WI38 (cell line): ENCODE data around the gene HS3ST3A1.
"Not testable (repeated sequence)": the region's sequence is repeated elsewhere in the genome, so short reads cannot be mapped to it uniquely, and the experiment has no call there.

Experiments used
- H3K4me3 ChIP-seq: 2 replicates; pipeline ENCODE4 v1.5.1; 2011; ENCODE audit warnings: low read depth, mild to moderate bottlenecking, control low read depth, low read length
- CTCF ChIP-seq: IDR thresholded peaks from 2 replicates; pipeline ENCODE4 v1.5.1; 2012; ENCODE audit warnings: low read depth, mild to moderate bottlenecking, control low read depth, low read length

Gene HS3ST3A1

GRCh38 chr17:13508896-13509295, 92.8 kb downstream of the HS3ST3A1 start:
- TF ChIP-seq CTCF: no peak

GRCh38 chr17:13503526-13503925, 98.2 kb downstream of the HS3ST3A1 start:
- TF ChIP-seq CTCF: no peak
- H3K4me3 ChIP-seq: no peak overlapping the region

More at GRCh38 chr17:13508896-13509295, 92.8 kb downstream of the HS3ST3A1 start:
- H3K4me3 ChIP-seq: no peak overlapping the region

DNA sequence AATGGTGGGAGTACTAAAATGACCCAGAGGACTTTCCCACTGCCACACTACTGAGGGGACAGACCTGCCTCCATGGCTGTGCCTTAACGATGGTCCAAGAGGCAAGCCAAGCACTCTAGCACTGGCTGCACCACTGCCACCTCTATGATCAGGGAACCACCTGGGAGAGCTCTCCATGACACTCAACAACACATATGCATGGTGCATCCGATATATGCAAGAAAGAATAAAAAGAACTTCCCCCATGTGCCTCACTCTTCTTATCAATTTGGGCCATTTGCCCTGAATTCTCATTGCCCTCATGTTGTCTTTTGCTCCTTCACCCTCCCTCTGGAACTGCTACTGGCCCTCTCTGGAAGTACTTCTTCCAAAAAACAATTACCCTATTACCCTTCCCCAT, 99.5 kb downstream of the HS3ST3A1 start:
- H3K4me3 ChIP-seq: no peak overlapping the region
- no peak for TF ChIP-seq CTCF

- TF ChIP-seq CTCF: no peak
Observed at GRCh38 chr17:13500947-13501346, 100.8 kb downstream of the HS3ST3A1 start.

DNA sequence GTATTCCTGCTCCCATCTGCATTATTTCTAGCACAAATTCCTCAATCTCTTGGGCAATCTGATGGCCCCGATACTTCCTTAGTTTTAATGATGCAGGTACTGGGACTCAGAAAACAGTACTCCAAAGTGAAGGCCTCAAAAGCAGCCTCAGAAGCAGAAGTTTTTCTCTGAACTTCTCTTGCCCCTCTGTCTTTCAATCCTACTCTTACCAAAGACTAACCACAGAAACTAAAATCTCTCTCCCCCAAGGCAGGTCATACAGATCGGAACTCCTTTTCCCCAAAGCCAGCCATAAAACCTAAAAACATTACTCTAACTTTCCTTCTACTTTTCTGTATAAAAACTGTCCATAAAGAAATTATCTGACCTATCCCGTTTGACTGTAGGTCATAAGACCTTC, 103.5 kb downstream of the HS3ST3A1 start:
- H3K4me3 ChIP-seq: no peak overlapping the region
- no peak for TF ChIP-seq CTCF

More at GRCh38 chr17:13500947-13501346, 100.8 kb downstream of the HS3ST3A1 start:
- no peak overlapping the region for H3K4me3 ChIP-seq

- not testable (repeated sequence) for H3K4me3 ChIP-seq
Observed at GRCh38 chr17:13496553-13497056, 105.1 kb downstream of the HS3ST3A1 start.

GRCh38 chr17:13495423-13495822, 106.3 kb downstream of the HS3ST3A1 start:
- no peak overlapping the region for H3K4me3 ChIP-seq
- TF ChIP-seq CTCF: no peak

DNA sequence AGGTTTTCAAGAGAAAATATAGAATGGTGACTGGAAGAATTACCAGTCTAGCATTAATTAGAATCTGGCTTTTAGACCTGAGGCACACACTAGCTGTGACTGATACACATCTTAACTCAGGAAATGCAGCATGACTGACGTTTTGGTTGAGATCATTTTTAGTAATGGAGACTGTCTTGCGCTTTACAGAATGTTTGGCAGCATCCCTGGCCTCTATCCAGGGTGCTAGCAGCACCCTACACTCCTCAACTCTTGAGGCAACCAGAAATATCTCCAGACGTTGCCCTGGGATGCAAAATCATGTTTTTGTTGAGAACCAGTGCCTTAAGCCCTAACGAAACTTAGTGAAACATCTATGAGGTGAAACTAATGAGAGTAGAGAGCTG, 109.0 kb downstream of the HS3ST3A1 start:
- no peak for TF ChIP-seq CTCF
- H3K4me3 ChIP-seq: no peak overlapping the region
